Embryonic facial prominence (tissue), 1 donor: ENCODE data around the gene DOCK2.

Source experiments
- DNase-seq: peaks from one replicate; pipeline ENCODE4 v3.0.0-alpha.2; 2016; ENCODE audit errors: extremely low spot score

DOCK2 gene

GRCh38 chr5:169905017-169905416, 267.9 kb downstream of the DOCK2 start:
- DNase-seq, result no peak

- no peak for DNase-seq
Measured at GRCh38 chr5:169906745-169907649, 269.9 kb downstream of the DOCK2 start.

GRCh38 chr5:169908864-169909263, 271.8 kb downstream of the DOCK2 start:
- DNase-seq, result no peak

GRCh38 chr5:169909945-169910344, 272.9 kb downstream of the DOCK2 start:
- no peak for DNase-seq

- DNase-seq, result no peak
Measured at GRCh38 chr5:169910393-169910792, 273.3 kb downstream of the DOCK2 start.

GRCh38 chr5:169911448-169912212, 274.6 kb downstream of the DOCK2 start:
- no peak for DNase-seq

- DNase-seq, result no peak
Measured at GRCh38 chr5:169913479-169913878, 276.4 kb downstream of the DOCK2 start.

- DNase-seq, result no peak
Measured at GRCh38 chr5:169914766-169915165, 277.7 kb downstream of the DOCK2 start.

GRCh38 chr5:169917500-169917899, 280.4 kb downstream of the DOCK2 start:
- DNase-seq, result no peak

GRCh38 chr5:169918228-169918627, 281.2 kb downstream of the DOCK2 start:
- DNase-seq, result no peak

- DNase-seq, result no peak
Measured at GRCh38 chr5:169920474-169920873, 283.4 kb downstream of the DOCK2 start.

GRCh38 chr5:169921384-169921783, 284.3 kb downstream of the DOCK2 start:
- no peak for DNase-seq

GRCh38 chr5:169921949-169922348, 284.9 kb downstream of the DOCK2 start:
- DNase-seq, result no peak

GRCh38 chr5:169922474-169922873, 285.4 kb downstream of the DOCK2 start:
- DNase-seq, result no peak

- DNase-seq, result no peak
Measured at GRCh38 chr5:169923988-169924387, 286.9 kb downstream of the DOCK2 start.

- DNase-seq, result no peak
Measured at GRCh38 chr5:169933127-169933526, 296.1 kb downstream of the DOCK2 start.

- DNase-seq, result no peak
Measured at GRCh38 chr5:169933616-169934015, 296.5 kb downstream of the DOCK2 start.

GRCh38 chr5:169934990-169935389, 297.9 kb downstream of the DOCK2 start:
- no peak for DNase-seq

- no peak for DNase-seq
Measured at GRCh38 chr5:169935762-169936161, 298.7 kb downstream of the DOCK2 start.

- DNase-seq, result no peak
Measured at GRCh38 chr5:169938439-169938838, 301.4 kb downstream of the DOCK2 start.

- DNase-seq, result no peak
Measured at GRCh38 chr5:169939731-169940130, 302.7 kb downstream of the DOCK2 start.

- no peak for DNase-seq
Measured at GRCh38 chr5:169941542-169941941, 304.5 kb downstream of the DOCK2 start.

GRCh38 chr5:169942181-169942580, 305.1 kb downstream of the DOCK2 start:
- DNase-seq, result no peak
